Retinal pigment epithelial cell (primary cell): ENCODE data around the gene NUP93.

Experiments used
- DNase-seq: peaks from one replicate; pipeline ENCODE4 v3.0.0-alpha.2; 2010; ENCODE audit warnings: low read depth
- H3K4me3 ChIP-seq: 2 replicates; pipeline ENCODE4 v1.5.1; 2011; ENCODE audit warnings: mild to moderate bottlenecking, low read length, control low read depth, moderate library complexity
- CTCF ChIP-seq: conservative IDR thresholded peaks from 2 replicates; pipeline ENCODE4 v1.5.1; 2011; ENCODE audit warnings: low read depth, low read length, control low read depth, inconsistent platforms

NUP93 gene

GRCh38 chr16:56765949-56766348 is 36.0 kb downstream of the NUP93 start:
- no peak for DNase-seq
- no peak for TF ChIP-seq CTCF
- H3K4me3 ChIP-seq: no peak overlapping the region

- no peak overlapping the region for H3K4me3 ChIP-seq
- TF ChIP-seq CTCF: no peak
- no peak for DNase-seq
Observed at GRCh38 chr16:56767024-56767423, 37.1 kb downstream of the NUP93 start.

- no peak for DNase-seq
- TF ChIP-seq CTCF: no peak
- H3K4me3 ChIP-seq: no peak overlapping the region
Observed at GRCh38 chr16:56769677-56770076, 39.7 kb downstream of the NUP93 start.

GRCh38 chr16:56771558-56772279 is 41.8 kb downstream of the NUP93 start:
- no peak for DNase-seq
- H3K4me3 ChIP-seq: no peak overlapping the region
- TF ChIP-seq CTCF: no peak

- no peak overlapping the region for H3K4me3 ChIP-seq
- DNase-seq: no peak
- TF ChIP-seq CTCF: no peak
Observed at GRCh38 chr16:56773532-56773931, 43.6 kb downstream of the NUP93 start.

GRCh38 chr16:56774016-56774680 is 44.2 kb downstream of the NUP93 start:
- no peak for DNase-seq
- no peak for TF ChIP-seq CTCF
- no peak overlapping the region for H3K4me3 ChIP-seq

GRCh38 chr16:56775162-56775561 is 45.2 kb downstream of the NUP93 start:
- DNase-seq: no peak
- no peak for TF ChIP-seq CTCF
- H3K4me3 ChIP-seq: no peak overlapping the region
